ENCODE results near the gene RNF215. TPM values are rescaled to one million over a fixed set of nuclear protein-coding genes. Genes with fewer than 3 reads are reported as not detected.

The RNF215 gene
- polyA plus RNA-seq, 1 experiment: 11.4 TPM

- H3K27ac ChIP-seq (ENCODE audit: low read depth, low read length): no peak overlapping the region
- H3K27me3 ChIP-seq (ENCODE audit: control insufficient read depth, insufficient read depth, low read length): no peaks in the 10 kb centered on the region
- POLR2A ChIA-PET: interaction anchor here (1.0 kb wide), 1 partner anchor 31 kb away, joined by 3 read pairs; no protein-coding TSS in a partner anchor
- no peak for TF ChIP-seq CTCF (IDR thresholded peaks at IDR 0.05; ENCODE audit: low read depth, low read length)
- H3K4me3 ChIP-seq (ENCODE audit: low read depth, low read length): no peak overlapping the region
- no peak for DNase-seq (ENCODE audit: low read depth, low spot score)
- peaks cover 3% of the 10 kb centered on the region for H3K9me3 ChIP-seq (ENCODE audit: control insufficient read depth, insufficient read depth, low read length)
- CTCF ChIA-PET: interaction anchor here (0.6 to 3.6 kb wide), 4 partner anchors 10 to 105 kb away, joined by 3 to 39 read pairs (median 8); no protein-coding TSS in a partner anchor
These were observed 5.6 kb upstream of the RNF215 start for GRCh38 chr22:30392661-30393321.

DNA sequence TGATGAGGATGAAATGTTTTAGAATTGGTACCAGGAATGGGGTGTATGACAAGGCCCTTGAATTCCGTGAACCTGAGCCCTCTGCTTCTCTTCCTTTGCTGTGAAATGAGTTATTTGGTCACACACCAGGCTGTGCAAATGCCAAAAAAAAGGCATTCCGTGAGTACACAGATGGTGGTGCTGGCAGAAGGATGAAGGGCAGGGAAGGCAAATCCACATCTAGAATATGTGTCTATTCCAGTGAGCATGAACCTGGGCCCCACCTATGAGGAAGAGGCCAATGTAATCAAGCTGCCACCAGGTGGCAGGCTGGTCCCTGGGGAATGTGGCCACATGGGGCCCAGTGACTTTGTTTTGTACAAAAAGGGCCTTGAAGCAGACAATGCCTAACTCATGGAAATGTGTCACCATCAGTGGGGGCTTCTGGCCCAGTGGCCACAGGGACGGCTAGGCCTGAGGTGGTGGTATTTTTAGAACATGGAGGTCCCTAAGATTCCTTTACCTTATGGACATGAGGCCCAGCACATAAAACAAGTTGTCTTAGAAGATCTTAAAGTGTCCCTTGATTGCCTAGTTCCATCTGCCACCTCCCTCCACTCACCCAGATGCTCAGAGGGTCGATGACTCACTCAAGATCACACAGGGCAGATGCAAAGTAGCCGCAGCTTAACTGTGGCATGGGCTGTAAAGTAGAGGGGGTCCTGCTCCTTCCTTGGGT lies 3.9 kb upstream of the RNF215 start:
- peak overlapping the region; percentile 57 for H3K27ac ChIP-seq (ENCODE audit: low read depth, low read length)
- no peak overlapping the region for H3K4me3 ChIP-seq (ENCODE audit: low read depth, low read length)
- peak; percentile 76 for TF ChIP-seq CTCF (IDR thresholded peaks at IDR 0.05; ENCODE audit: low read depth, low read length)
- H3K9me3 ChIP-seq (ENCODE audit: control insufficient read depth, insufficient read depth, low read length): peaks cover 3% of the 10 kb centered on the region; the same call in 1 of the 2 replicates
- peak; percentile 41 for DNase-seq (ENCODE audit: low read depth, low spot score)
- no peaks in the 10 kb centered on the region for H3K27me3 ChIP-seq (ENCODE audit: control insufficient read depth, insufficient read depth, low read length)
- ChIA-PET POLR2A (no interaction called here), CTCF (interaction anchor here (0.9 to 3.6 kb wide), 8 partner anchors 17 to 364 kb away, joined by 3 to 39 read pairs (median 6); no protein-coding TSS in a partner anchor)

GRCh38 chr22:30386608-30386959 lies 627 bp downstream of the RNF215 start:
- Histone ChIP-seq H3K27ac (ENCODE audit: low read depth, low read length) (peak overlapping the region; percentile 21), H3K9me3 (ENCODE audit: control insufficient read depth, insufficient read depth, low read length) (peaks cover 3% of the 10 kb centered on the region; the same call in 1 of the 2 replicates), H3K27me3 (ENCODE audit: control insufficient read depth, insufficient read depth, low read length) (no peaks in the 10 kb centered on the region), H3K4me3 (ENCODE audit: low read depth, low read length) (peak overlapping the region; percentile 72)
- DNase-seq (ENCODE audit: low read depth, low spot score): no peak
- ChIA-PET POLR2A (no interaction called here), CTCF (interaction anchor here (0.6 to 3.0 kb wide), 6 partner anchors 97 to 1009 kb away, joined by 3 to 23 read pairs (median 6); no protein-coding TSS in a partner anchor)
- no peak for TF ChIP-seq CTCF (IDR thresholded peaks at IDR 0.05; ENCODE audit: low read depth, low read length)

DNA sequence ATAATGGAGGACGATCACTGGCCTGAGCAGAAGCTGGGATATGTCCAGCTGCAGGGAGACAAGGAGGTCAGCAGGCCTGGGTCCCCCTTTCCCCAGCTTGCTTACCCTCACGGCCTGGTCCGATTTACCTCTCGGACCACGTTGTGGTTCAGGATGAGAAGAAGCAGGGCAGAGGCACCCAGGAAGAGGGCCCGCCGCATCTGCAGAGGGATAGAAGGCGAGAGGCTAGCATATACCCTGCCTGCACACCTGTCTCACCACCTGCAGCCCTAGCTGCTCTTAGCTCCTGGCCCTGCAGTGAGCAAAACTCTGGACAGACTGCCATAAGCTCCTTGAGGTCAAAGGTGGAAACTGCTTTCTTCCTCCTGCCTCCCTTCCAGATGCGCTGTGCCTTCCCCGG lies 1.3 kb downstream of the RNF215 start:
- ChIA-PET POLR2A (interaction anchor here (0.7 kb wide), 1 partner anchor 37 kb away, joined by 4 read pairs; no protein-coding TSS in a partner anchor), CTCF (interaction anchor here (1.1 to 3.0 kb wide), 2 partner anchors 98 to 123 kb away, joined by 4 to 23 read pairs; no protein-coding TSS in a partner anchor)
- no peak for TF ChIP-seq CTCF (IDR thresholded peaks at IDR 0.05; ENCODE audit: low read depth, low read length)
- DNase-seq (ENCODE audit: low read depth, low spot score): no peak
- Histone ChIP-seq H3K4me3 (ENCODE audit: low read depth, low read length) (peak overlapping the region; percentile 72), H3K27ac (ENCODE audit: low read depth, low read length) (no peak overlapping the region), H3K27me3 (ENCODE audit: control insufficient read depth, insufficient read depth, low read length) (no peaks in the 10 kb centered on the region), H3K9me3 (ENCODE audit: control insufficient read depth, insufficient read depth, low read length) (peaks cover 3% of the 10 kb centered on the region; the same call in 1 of the 2 replicates)

DNA sequence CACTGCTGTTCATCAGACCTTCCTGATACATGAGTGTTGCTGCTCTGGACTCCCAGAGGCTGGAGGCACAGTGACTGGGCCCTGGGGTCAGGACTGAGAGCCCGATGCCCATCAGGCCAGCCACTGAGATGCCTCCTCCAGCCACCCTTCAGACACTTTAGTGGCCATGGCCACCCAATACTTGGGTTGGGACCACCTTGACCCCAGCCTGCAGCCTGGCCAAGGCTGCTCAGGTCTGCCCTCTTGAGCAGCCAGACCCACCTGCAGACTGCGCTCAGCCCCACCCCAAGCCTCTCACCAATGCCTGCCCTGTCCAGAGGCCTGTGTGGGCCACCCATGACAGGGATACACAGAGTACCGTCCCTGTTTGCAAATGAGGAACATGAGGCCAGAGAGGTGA lies 4.2 kb downstream of the RNF215 start:
- no peaks in the 10 kb centered on the region for H3K27me3 ChIP-seq (ENCODE audit: control insufficient read depth, insufficient read depth, low read length)
- ChIA-PET POLR2A (no interaction called here), CTCF (interaction anchor here (0.5 to 1.5 kb wide), 2 partner anchors 95 to 127 kb away, joined by 4 read pairs; no protein-coding TSS in a partner anchor)
- no peak for TF ChIP-seq CTCF (IDR thresholded peaks at IDR 0.05; ENCODE audit: low read depth, low read length)
- DNase-seq (ENCODE audit: low read depth, low spot score): no peak
- no peak overlapping the region for H3K4me3 ChIP-seq (ENCODE audit: low read depth, low read length)
- no peaks in the 10 kb centered on the region for H3K9me3 ChIP-seq (ENCODE audit: control insufficient read depth, insufficient read depth, low read length)
- H3K27ac ChIP-seq (ENCODE audit: low read depth, low read length): no peak overlapping the region

Data from AG04450 (cell line).